Upper lobe of left lung (tissue), 4 donors: ENCODE results near the gene TMEM52.

Experiments used
- EP300 ChIP-seq, 4 donors: sonication (generic); formaldehyde crosslinking; IDR thresholded peaks; one replicate each; pipeline ENCODE4 v1.5.1; 2017; ENCODE audit warnings: antibody characterized with exemption in 4 of 4, control low read depth in 2 of 4
- POLR2A ChIP-seq, 4 donors: fragments of 450-650 bp; IDR thresholded peaks; one replicate each; pipeline ENCODE4 v1.5.1; 2016 to 2017; ENCODE audit warnings: antibody characterized with exemption in 4 of 4, mild to moderate bottlenecking in 2 of 4
- POLR2AphosphoS5 ChIP-seq, 2 donors: sonication (generic); formaldehyde crosslinking; IDR thresholded peaks; one replicate each; pipeline ENCODE4 v1.5.1; 2017; ENCODE audit warnings: antibody characterized with exemption in 2 of 2
- TF ChIP-seq, protein P1 (sequence below), 6 experiments: fragments of 450-650 bp in 4 of 6; fragments of 200-600 bp in 2 of 6; sonication (generic) in 2 of 6; IDR thresholded peaks; one replicate each; pipeline ENCODE4 v1.5.1; 2016 to 2019; ENCODE audit warnings: antibody characterized with exemption in 6 of 6

GRCh38 chr1:1873186-1873585 is 45.9 kb downstream of the TMEM52 start:
- TF ChIP-seq, protein P1, sequence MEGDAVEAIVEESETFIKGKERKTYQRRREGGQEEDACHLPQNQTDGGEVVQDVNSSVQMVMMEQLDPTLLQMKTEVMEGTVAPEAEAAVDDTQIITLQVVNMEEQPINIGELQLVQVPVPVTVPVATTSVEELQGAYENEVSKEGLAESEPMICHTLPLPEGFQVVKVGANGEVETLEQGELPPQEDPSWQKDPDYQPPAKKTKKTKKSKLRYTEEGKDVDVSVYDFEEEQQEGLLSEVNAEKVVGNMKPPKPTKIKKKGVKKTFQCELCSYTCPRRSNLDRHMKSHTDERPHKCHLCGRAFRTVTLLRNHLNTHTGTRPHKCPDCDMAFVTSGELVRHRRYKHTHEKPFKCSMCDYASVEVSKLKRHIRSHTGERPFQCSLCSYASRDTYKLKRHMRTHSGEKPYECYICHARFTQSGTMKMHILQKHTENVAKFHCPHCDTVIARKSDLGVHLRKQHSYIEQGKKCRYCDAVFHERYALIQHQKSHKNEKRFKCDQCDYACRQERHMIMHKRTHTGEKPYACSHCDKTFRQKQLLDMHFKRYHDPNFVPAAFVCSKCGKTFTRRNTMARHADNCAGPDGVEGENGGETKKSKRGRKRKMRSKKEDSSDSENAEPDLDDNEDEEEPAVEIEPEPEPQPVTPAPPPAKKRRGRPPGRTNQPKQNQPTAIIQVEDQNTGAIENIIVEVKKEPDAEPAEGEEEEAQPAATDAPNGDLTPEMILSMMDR (IDR thresholded peaks at IDR 0.05): no peak
- TF ChIP-seq EP300 (IDR thresholded peaks at IDR 0.05): no peak
- TF ChIP-seq POLR2A (IDR thresholded peaks at IDR 0.05): no peak
- no peak for TF ChIP-seq POLR2AphosphoS5 (IDR thresholded peaks at IDR 0.05)
